DMS 273 (cell line): Measurements from ENCODE around the gene MAP3K15.
A peak's percentile ranks its signal among the peaks of the same experiment; 100 is the strongest.
"Not testable (repeated sequence)": the region's sequence is repeated elsewhere in the genome, so short reads cannot be mapped to it uniquely, and the experiment has no call there.

ENCODE experiments used
- DNase-seq: peaks from one replicate; lab custom pipeline; 2025; ENCODE audit not compliant: unreplicated experiment; lab: John Stamatoyannopoulos, UW

MAP3K15 gene

GRCh38 chrX:19541196-19541595 lies 25.9 kb upstream of the MAP3K15 start:
- DNase-seq: no peak

GRCh38 chrX:19540076-19540475 lies 24.8 kb upstream of the MAP3K15 start:
- DNase-seq: peak; percentile 32

DNA sequence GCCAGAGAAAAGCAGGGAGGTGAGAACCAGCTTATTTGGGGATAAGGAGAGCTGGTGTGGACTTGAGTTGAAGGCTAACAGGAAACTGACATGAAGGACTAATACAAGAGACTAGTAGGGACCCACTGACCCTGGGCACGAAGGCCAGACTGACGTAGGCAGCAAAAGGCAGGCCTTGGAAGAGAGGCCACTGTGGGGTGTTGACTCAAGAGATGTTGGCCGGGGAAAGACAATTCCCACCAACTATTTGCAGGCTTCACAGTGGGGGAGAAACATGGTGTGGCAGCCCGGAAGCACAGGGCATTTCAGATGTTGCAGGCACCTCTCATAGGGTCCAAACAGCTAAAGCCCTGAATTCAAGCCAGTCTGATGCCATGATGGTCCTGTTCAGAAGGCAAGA lies 24.4 kb upstream of the MAP3K15 start:
- no peak for DNase-seq

- DNase-seq: peak; percentile 76
Observed at GRCh38 chrX:19535476-19535875, 20.2 kb upstream of the MAP3K15 start.

GRCh38 chrX:19532709-19533108 lies 17.4 kb upstream of the MAP3K15 start:
- no peak for DNase-seq

- DNase-seq: no peak
Observed at GRCh38 chrX:19517965-19518364, 2.7 kb upstream of the MAP3K15 start.

DNA sequence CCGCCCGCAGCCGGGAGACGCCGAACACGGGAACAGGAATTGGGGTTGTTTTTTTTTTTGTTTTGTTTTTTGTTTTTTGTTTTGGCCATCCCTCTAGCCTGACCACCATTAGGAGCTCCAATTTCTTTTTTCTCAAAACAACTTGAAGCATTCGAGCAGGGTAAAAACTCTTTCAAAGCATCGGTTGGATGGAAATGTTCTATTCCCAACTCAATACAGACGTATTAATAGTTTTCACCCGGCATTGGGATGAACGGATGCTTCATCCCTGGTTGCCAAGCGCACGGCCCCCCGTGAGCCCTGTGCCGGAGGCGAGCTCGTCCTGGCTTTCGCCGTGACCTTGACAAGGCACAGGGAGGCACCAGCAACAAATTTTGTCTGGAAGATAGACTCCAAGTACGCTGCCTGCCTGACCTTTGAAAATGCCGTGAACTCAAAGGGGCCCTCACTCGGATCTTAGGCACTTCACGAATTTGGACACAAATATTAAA lies 352 bp upstream of the MAP3K15 start:
- peak; percentile 56 for DNase-seq

DNA sequence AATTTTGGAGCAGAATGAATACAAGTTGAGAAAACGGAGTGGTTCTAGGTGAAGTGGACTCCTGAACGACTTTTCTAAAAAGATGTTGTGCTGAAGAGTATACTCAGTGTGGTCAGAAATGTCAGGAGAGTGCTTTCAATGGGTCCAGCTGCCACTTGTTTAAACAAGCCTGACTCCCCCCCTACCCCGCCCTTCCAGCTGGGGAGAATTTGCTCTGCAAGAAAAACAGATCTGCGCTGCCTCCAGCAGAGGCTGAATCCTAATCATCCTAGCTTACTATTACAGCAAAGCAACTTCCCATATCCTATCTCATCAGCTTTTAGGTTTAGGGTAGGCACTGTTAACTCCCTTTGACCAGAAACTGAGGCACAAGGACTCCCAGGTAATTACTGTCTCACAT lies 1.9 kb downstream of the MAP3K15 start:
- DNase-seq: peak; percentile 82

DNA sequence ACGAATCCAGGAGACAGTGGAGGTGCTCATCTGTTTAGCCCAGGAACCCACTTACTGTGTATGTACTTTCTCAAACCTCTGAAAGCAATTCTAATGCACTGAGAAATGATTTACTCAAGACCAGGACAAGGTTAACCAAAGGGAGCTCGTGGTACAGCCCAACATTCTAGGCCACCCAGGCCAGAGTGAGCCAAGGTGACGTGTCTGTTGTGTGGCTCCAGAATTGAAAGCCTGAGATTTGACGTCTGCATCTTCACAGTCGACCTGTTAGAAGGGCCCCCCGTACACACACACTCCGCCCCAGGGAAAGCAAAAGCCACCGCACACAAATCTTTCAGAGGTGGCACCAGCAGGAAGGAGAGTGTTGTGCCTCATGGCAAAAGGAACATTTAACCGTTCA lies 2.3 kb downstream of the MAP3K15 start:
- DNase-seq: no peak

DNA sequence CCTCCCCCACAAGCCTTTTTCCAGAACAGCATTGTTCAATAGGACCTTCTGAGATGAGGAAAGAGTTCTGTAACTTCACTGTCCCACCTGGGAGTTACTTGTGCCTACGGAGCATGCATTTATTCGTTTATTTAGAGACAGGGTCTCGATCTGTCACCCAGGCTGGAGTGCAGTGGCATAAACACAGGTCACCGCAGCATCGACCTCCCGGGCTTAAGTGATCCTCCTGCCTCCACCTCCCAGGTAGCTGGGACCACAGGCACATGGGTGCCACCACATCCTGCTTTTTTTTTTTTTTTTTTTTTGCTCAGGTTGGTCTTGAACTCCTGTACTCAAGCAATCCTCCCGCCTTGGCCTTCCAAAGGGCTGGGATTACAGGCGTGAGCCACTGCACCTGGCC lies 2.9 kb downstream of the MAP3K15 start:
- no peak for DNase-seq

- DNase-seq: not testable (repeated sequence)
Observed at GRCh38 chrX:19511796-19512195, 3.5 kb downstream of the MAP3K15 start.

GRCh38 chrX:19496711-19497110 lies 18.6 kb downstream of the MAP3K15 start:
- DNase-seq: no peak

- no peak for DNase-seq
Observed at GRCh38 chrX:19487520-19488200, 27.6 kb downstream of the MAP3K15 start.

DNA sequence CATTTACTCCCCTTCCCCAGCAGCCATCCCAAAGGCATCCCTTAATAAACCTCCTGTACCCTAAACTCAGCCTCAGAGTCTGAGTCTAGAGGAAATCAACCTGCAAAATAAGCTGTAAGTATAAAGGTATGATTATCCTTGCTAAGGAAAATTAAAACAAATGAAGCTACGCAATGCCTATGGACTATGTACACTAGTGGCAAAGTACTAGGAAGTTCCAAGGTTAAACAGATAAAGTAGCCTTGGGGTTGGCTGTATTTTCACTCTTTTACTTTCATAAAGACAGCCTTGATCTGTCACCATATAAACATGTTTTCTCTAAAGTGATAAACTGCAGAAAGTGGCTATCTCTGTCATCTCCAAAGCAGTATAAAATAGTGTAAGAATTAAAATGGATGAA lies 35.9 kb downstream of the MAP3K15 start:
- DNase-seq: no peak

GRCh38 chrX:19468383-19468782 lies 46.9 kb downstream of the MAP3K15 start:
- not testable (repeated sequence) for DNase-seq

- DNase-seq: no peak
Observed at GRCh38 chrX:19462879-19463278, 52.4 kb downstream of the MAP3K15 start.

DNA sequence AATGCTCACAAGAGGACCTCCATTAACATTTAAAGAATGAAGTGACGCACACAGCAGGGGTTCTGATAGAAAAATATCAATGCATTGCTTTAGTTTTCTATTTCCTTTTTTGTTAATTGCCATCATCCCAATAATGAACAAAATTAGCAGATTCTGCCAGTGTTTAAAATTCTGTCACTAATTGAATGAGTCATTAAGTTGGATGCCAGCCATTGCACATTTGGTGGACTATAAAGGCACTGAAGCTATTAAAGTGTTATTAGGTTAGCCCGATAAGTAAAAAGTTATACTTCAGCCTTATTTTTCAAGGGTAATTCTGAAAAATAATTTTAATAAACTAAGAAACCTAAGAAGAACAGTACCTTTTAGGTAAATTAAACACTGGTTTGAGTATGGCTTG lies 53.1 kb downstream of the MAP3K15 start:
- DNase-seq: no peak

DNA sequence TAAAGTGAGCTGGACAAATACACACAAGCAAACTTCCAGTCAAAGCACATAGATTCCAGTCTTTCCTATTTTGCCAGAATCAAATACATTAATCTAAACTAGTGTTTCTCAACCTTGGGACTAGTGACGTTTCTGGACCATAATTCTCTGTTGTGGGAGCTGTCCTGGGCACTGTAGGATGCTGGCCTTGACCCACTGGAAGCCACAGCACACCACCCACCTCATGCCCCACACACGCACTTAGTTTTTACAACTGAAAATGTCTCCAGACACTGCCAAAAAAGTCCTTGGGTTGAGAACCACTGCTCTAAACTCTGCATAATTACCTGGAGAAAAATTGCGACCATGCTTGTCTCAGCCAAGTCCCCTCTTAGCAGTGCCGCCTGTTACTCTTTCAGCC lies 57.6 kb downstream of the MAP3K15 start:
- no peak for DNase-seq

- no peak for DNase-seq
Observed at GRCh38 chrX:19448077-19448476, 67.2 kb downstream of the MAP3K15 start.

DNA sequence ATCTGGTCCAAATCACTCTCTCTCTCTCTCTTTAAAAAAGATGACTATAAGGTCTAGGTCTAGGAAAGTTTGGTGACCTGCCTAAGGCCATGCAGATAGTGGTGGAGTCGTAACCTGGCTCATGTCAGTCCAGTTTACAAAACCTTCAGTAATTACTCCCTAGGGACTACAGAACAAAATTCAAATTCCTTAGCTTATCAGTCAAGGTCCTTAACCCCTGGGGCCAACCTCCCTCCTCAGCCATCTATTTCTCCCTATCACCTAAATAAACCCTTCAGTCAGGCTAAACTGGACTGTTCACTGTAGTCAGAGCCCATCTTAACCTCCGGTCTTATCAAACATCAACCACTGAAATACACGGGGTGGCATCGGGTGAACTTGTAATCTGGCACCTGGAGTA lies 68.9 kb downstream of the MAP3K15 start:
- DNase-seq: no peak

DNA sequence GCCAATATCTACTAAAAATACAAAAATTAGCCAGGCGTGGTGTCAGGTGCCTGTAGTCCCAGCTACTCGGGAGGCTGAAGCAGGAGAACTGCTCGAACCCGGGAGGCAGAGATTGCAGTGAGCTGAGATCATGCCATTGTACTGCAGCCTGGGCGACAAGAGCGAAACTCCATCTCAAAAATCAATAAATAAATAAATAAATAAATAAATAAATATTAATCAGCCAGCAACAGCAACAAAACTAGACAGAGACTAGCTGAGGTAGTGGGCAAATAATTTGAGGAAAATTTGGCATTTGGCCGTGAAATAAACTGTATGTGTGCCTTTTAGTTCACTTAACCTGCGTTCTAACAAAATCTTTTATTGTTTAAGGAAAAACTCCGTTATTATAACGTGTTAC lies 69.5 kb downstream of the MAP3K15 start:
- not testable (repeated sequence) for DNase-seq

- peak; percentile 64 for DNase-seq
Observed at GRCh38 chrX:19443869-19444526, 71.3 kb downstream of the MAP3K15 start.

DNA sequence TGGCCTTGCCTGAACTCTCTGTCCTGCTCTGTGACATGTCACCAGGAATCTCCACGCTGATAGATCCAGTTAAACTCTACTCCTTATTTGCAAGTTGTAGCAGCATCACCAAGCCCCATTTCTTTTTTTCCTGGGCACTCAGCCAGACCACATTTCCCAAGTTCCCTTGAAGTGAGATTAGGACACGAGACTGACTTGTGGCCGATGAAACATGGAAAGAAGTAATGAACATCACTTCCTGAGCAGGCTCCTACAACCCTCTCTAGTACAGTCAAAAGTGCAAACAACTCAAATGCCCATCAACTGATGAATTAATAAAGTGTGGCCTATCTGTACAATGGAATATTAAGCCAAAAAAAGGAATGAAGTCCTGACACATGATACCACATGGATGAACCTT lies 74.6 kb downstream of the MAP3K15 start:
- peak; percentile 9 for DNase-seq
